ENCODE measurements around the gene NOVA2.

Gene NOVA2

DNA sequence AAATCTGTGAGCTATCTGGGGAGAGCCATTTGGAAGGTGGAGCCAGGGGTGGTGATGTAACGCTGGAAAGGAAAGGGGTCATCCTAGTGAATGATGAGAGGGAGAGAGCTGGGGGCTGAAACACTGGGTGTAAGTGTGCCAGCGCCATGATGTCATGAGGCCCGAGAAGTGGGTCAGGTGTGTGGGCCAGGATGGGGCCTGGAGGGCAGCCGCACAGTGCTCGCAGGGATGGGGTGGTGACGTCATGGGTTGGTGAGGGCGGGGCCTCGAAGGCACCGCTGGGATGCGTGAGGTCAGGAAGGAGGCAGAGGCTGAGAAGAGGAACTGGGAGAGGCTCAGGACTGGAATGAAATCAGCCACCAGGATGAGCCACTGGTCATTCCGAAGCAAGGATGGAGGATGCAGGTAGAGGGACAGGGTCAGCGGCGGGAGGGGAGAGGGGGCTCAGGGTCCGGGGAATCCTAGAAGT, 26.0 kb upstream of the NOVA2 start:
- no peak for DNase-seq

DNA sequence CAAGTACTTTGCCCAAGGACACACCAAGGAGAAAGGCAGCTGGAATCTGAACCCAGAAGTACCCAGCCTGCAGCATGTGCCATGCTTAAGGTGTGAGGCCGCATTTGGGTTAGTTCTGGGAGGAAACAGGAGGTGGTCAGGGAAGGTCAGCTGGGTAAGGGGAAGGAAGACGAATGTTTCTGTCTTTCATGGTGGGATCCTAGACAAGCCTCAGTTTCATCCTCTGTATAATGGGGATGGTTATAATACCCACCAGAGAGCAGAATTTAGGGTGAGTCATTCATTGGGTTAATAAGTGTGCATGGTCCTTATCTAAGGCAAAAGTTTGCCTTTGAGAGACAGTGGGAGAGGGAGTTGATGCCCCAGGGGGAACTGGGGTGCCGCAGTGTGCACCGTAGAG, 25.2 kb upstream of the NOVA2 start:
- DNase-seq = no peak

DNA sequence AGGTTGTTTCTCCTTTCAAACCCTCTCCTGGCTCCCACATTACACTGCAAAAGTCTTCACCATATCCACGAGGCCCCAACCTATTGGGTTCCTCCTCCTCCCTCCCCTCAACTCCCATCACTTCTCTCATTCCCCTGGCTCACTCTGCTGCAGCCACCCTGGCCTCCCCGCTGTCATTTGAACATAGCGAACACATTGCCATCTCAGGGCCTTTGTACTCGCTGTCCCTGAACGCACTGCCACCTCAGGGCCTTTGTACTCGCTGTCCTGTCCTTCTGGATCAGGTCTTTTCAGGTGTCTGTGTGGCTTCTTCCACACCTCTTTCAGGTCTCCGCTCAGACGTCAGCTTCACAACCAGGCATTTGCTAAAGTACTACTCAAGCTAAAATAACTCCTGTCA, 23.3 kb upstream of the NOVA2 start:
- DNase-seq = no peak

DNA sequence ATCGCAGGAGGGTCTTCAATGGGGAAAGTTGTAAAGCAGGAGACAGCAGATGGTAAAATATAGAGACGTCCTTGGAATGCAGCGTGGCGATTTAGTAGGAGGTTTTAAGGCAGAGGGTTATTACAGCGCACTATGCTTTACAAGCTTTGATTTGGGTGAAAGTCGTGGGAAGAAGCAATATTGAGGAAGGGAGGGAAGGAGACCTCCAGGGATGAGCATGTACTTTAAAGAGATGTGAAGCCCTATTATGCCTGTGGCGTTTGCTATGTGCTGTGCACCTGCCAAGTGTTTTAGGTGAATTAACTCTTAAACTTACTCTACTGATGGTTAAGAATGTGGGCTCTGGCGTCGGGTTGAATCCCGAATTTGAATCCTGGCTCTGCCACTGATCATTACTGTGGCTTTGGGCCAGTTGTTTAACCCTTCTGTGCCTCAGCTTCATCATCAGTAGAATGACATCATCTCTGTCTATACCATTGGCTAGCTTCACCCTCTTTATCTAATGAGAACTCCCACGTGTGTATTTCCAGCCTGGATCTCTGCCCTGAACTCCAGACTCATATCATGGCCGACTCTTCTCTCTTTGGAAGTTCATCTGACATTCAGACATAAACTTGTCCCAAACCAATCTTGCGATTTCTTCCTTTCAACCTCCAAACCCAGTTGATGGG, 22.2 kb upstream of the NOVA2 start:
- DNase-seq = no peak

DNA sequence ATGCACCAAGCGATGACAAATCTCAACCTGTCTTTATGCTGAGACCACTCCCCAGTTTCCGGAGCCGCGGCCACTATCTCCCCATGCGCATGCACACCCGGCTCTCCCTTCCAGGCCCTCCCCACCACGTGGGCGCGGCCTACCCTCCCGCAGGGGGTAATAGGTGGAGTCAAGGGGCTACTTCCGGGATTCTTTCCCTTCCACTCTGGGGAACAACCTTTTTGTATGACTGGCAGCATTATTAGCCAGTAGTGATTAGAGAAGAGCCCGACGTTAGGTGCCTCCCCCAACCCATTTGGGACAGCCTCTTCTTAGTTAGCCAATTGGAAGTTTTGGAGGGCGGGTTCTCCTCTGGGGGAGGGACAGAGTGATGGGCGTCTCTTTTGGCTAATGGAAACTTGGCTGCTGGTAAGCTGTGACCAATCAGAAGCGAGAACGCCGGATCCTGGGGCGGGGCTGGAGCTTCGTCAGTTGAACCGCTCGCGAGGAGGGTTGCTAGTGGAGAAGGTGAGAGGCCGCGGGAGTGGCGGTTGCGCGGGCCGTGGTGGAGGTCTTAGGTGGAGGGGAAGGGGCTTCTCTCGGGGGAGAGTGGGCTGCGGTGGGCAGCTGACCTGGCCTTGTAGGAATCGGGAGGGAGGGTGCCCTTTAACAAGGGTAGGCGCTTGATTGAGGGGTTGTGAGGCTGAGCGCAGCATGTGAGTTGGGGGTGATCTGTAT, 21.5 kb upstream of the NOVA2 start, which contains the start of gene CCDC61:
Gene CCDC61, plus strand, starts transcription at position 470 of the 717 bp plus-strand sequence. CDS start 7,552 bp downstream, outside the sequence.
- peak; percentile 99 for DNase-seq

DNA sequence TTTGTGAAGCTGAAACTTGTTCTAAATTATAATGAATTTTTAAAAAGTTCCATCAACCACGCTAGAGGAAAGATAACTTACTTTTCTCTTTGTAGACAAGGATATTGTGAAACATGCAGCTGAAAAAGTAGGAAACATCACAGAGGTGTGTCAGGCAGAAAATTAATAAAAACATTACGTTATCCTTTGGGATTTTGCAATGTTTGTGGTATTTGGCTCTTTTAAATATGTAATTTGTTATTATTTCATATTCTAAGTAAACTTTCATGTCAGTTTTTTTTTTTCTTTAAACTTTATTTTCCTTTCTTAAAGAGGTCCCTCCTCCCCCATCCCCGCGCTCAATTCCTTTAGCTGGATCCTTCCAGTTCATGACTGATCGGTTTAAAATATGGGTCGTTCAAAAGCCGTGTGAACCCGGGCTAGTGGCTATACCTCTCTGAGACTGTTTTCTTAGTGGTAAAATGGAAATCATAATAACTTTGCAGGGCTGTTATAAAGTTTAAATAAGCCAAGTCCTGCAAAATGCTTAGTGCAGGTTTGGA, 20.9 kb upstream of the NOVA2 start:
- DNase-seq = no peak

DNA sequence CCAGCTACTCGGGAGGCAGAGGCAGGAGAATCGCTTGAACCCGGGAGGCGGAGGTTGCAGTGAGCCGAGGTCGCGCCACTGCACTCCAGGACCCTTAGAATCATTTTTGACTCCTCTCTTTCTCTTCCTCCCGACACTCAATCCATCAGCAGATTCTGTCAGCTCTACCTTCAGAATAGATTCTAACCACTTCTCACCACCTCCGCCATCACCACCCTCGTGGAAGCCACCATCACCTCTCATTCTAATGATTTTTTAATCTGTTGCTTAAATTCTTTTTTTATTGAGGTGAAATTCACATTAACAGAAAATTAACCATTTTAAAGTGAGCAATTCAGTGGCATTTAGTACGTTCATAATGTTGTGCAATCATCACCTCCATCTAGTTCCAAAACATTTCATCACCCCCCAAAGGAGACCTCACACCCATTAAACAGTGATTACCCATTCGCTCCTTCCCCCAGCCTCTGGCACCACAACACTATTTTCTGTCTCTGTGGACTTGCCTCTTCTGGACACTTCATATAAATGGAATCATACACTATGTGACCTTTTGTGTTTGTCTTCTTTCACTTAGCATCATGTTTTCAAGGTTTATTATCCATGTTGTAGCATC, 16.6 kb upstream of the NOVA2 start:
- DNase-seq = no peak

DNA sequence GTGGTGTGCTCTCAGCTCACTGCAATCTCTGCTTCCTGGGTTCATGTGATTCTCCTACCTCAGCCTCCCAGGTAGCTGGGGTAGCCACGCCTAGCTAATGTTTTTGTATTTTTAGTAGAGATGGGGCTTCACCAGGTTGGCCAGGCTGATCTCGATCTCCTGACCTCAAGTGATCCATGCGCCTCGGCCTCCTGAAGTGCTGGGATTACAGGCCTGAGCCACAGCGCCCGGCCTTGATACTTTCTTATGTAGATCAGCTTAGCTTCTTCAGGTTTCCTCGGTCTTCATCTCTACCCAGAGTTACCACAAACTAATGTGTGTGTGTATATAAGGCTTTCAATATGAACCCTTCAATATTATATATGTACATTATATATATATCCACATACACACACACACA, 11.7 kb upstream of the NOVA2 start:
- DNase-seq = no peak

DNA sequence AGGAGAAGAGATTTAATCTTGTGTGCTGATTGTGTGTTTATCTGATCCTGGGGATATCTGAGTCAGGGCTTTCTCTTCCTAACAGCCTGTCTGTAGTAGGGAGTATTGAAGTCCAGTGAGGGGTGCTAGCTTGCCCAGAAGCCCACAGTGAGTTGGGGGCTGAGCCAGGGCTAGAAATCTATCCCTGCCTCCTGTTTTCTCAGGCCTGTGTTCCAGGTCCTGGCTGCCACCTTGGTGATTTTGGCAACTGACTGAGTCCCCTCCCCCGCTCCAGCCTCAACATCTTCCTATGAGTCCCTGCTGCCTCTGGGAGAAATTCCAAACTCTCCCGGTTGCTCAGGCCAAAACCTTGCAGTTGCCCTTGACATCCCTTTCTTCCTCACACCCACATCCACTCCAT, 7.7 kb upstream of the NOVA2 start:
- DNase-seq = no peak

DNA sequence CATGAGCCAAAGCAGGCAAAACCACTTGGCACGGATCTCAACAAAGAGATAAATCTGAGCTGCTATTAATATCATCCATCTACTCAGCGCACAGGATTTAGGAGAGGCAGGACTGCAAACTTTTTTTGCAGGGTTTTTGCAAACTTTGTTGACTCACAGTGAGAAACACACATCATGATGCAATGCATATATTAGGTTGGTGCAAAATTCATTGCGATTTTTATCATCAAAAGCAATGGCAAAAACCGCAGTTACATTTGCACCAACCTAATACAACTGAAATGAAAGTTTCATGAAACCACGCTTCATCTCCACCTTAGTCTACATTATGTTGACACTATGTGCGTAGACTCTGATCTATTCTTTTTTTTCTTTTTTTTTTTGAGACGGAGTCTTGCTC, 4.5 kb upstream of the NOVA2 start:
- no peak for DNase-seq

DNA sequence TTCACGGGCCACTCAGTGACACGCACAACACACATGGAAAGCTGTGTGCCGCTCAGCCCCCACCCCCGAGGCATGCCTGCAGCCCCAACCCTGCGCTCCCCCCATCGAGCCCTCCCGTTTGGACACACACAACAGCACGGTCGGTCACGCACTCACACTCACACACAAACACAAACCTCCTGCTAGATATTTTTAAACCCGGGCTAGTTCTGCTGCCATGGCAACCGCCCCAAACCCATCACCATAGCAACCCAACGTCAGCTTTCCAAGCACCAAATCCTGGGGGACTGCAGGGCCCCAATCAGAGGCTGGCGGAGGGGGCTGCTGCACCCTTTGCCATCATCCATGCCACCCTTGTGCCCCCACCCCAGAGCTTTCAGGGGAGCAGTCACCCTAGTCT, 2.5 kb upstream of the NOVA2 start:
- no peak for DNase-seq

DNA sequence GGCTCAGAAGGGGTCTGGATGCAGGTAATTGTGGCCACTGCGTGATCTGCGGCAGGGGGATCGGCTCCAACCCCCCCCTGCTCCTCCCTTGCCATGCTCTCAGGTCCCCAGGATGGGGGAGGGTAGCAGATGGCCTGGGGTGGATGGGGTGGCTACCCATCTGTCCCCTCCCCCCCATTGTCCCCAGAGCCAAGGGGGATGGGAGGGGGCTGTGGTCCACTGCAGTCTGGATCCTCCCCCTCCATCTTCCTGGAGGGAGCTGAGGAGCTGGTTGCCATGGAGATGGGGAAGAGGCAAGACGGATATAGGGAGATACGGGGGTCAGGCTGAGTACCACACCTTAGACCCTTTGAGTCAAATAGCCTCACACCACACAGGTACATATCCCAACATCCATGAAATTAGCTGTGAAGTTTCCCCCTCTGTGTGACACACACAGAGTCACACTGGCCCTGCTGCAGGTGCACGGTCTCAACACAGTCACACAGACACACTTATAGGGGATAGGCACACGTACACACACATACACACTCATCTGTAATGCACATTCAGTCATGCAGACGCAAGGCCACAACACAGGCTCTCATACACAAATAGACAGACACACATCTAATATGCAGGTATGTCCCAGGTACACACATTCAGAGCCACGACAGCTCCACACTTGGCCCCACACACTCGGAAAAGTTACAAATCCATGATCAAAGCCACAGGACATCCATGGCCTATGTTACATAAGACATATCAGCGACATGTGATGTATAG, 1.8 kb upstream of the NOVA2 start:
- no peak for DNase-seq

DNA sequence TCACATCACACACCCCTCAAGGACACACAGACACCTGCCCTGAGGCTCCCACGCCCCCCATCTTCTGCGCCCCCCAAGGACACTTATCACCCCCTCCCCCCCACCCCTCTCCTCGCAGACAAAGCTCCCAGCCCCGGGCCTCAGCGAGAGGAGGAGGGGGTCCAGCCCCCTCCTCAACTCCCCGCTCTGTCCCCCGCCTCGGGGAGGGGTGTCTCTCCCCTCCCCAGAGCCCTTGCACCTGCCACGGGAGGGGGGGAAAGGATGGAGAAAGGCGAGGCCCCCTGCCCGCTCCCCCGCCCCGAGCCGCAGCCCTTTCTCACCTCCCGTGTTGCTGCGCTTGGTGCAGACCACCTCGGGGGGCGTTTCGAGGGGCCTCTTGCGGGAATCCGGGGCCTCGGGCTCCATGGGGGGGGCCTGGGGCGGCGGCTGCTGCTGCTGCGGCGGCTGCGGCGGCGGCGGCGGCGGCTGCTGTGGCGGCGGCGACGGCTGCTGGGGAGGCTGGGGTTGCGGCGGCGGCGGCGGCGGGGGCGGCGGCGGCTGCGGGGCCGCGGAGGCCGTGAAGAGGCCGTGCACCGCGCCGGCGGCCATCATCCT, 621 bp downstream of the NOVA2 start:
- no peak for DNase-seq

DNA sequence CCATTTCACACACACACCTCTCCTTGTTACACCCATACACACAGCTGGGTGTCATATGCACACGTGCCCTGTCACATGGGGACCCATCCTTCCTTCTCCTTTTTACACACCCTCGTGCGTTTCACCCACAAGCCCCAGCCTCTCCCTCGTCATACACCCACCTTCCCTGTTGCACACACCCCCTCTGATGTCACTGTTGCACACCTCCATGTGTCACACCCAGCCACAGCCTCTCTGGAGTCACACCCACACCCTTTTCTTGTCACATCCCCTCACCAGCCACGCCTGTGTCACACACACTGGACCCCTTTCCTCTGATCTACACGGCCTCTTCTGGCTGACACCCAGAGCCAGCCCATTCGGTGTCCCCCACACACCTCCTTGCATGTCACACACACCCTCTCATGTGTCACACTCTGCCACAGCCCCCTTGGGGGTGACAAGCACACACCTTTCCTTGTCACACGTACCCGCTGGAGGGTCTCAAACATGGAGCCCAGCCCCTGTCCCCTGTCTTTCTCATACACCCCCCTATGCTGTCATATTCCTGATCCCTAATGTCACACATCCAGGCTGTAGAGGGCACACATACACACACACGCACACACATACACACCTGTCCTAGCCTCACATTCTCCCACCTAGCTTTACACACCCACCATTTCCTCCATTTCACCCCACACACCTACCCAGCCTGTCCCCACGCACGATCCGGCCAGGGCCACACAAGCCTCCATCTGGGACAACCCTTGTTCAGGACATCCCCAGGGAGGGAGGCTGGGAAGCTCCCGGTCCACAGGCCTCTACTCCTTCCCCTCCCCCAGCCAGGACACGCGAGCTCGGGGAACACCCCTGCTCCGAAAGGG, 1.4 kb downstream of the NOVA2 start:
- no peak for DNase-seq

DNA sequence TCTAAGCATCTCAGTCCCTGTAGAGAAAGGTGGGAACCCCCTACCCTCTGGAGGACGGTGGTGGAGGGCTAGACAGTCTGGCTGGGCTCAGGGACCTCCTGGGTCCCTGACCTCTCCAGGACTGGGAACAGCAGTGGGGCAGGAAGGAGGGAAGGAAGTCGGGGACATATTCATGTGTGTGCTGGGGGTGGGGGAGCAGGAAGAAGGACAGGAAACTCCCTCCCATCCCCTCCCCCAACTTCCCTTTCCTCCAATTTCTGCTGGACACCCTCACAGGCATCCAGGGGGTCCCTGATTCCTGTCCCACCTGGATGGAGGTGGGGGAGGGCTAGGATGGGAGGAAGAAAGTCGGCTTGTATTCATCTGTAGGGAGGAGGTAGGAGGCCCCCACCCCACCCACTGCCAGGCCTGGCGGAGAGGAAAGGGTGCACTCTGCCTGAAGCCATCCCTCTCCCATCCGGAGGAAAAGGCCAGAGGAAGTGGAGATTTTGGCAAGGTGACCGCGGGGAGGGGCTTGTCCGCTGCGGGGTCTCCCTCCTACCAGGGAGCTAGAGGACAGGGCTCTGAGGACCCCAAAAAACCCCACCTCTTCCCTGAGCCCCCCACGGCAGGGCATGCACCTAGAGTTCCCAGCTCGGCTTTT, 2.3 kb downstream of the NOVA2 start:
- DNase-seq = no peak

DNA sequence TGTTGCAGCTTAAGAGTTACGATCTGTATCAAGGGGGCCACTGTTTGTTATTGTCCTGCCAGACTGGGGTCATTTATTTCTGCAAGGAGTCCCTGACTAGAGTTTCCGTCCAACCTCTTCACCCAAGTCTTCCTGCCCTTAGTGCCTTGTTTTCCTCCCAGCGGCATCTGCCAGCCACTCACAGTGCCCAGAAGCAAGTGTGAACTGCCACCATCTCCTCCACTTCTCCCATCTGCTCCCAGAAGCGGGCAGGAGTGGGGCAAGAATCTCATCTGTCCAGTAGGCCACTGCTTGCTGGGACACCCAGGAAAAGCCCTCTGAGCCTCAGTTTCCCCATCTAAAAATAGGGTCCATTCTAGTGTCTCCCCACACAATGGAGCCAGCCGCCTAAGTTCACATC, 4.0 kb downstream of the NOVA2 start:
- no peak for DNase-seq

DNA sequence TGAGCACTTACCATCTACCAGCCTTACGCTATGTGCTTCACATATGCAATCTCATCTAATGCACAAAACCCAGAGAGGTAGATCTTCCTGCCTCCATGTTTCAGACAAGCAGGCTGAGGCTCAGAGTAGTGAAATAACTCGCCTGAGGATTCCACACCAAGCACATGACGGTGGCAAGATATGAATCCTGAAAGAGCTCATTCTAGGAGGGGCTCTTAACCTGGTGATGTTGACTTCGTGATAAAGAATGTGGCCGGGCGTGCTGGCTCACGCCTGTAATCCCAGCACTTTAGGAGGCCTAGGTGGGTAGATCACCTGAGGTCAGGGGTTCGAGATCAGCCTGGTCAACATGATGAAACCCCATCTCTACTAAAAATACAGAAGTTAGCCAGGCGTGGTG, 5.0 kb downstream of the NOVA2 start:
- DNase-seq = no peak

DNA sequence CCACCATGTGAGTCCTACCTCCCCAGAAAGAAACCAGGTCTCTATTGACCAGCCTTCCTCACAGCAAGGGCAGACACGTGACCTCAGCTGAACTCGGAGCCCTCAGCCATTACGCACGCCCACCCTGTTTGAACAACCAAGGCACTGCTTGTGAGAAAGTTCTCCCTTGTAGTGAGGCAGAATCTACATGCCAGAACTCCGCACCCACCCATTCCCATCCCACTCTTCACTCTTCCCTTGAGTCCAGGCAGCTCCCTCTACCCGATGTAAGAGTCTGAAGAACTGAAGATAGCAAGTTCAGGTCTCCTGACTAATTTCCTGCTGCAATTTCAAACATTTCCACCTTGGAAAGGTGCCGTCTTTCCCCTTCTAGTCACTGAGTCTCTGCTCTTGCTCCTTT, 6.4 kb downstream of the NOVA2 start:
- no peak for DNase-seq

DNA sequence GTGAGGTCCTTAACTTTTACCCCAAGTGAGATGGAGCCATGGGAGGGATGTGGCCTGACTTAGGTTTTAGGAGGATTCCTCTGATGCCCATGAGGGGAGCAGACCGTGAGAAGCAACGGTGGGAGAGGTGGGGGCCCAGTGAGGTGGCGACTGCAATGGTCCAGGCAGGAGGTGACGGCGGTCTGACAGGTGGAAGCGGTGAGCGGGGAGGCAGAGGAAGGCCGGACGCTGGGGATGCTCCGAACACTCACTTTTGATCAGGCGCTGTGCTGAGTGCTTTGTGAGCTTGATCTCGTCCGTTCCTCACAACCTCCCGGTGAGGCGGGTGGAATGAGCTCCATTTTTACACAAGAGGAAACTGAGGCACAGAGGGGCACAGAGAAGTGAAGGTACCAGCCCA, 11.6 kb downstream of the NOVA2 start:
- no peak for DNase-seq

DNA sequence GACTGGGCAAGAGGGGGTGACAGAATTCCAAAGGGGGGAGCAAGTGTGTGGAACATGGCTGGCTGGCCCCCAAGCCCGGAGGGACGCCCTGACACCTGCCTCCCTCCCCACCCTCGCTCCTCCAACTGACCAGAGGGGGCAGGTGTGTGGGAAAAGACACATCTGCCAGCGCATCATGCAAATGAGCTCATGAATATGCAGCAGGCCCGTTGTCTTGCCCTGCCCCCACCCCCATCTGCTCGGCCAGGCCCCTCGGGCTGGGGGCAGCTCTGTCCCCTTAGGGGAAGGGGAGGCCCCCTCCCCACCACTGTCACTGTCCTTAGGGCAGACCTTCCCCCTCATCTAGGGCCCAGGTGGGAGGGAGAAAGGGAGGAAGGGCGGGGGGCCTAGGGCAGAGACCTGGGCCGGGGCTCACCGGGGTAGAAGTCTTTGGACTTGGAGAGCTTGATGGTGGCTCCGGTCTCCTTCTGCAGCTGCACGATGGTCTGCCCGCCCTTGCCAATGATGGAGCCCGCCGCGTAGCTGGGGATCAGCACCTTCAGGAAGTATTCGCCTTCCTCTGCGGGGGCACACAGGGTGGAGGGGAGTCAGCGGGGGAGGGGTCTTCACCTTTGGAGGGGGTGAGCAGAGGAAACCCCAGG, 12.9 kb downstream of the NOVA2 start:
- DNase-seq = no peak
